SK-N-SH (cell line): Measurements from ENCODE around the gene OGG1. TPM values are rescaled to one million over a fixed set of nuclear protein-coding genes. Genes with fewer than 3 reads are reported as not detected.
"Not testable (repeated sequence)": the region's sequence is repeated elsewhere in the genome, so short reads cannot be mapped to it uniquely, and the experiment has no call there.

ENCODE experiments used
- CTCF ChIA-PET: fragments of 300-600, 350-600 bp; formaldehyde crosslinking; extraction: SDS; loops from one replicate; lab custom pipeline; 2021; lab: Yijun Ruan, JAX
- POLR2A ChIA-PET: fragments of 350-600 bp; sonication (Branson Sonifier 250); formaldehyde crosslinking; extraction: SDS; loops from one replicate; lab custom pipeline; 2020; ENCODE audit warnings: antibody characterized with exemption, inconsistent platforms; lab: Yijun Ruan, JAX
- DNase-seq: peaks from one replicate; pipeline ENCODE4 v3.0.0; 2012
- H2AFZ ChIP-seq: fragments of 200-600 bp; sonication (generic); 2 replicates; pipeline ENCODE4 v1.8.1; 2016; ENCODE audit warnings: antibody characterized with exemption, mild to moderate bottlenecking, low read depth
- H3F3A ChIP-seq: fragments of 200-600 bp; sonication (generic); replicated peaks from 2 replicates; pipeline ENCODE3; 2016; ENCODE audit warnings: antibody characterized with exemption, mild to moderate bottlenecking; ENCODE audit not compliant: insufficient read depth
- H3K27ac ChIP-seq, 2 experiments: fragments of 200-500 bp in 1 of 2; fragments of 200-600 bp in 1 of 2; sonication (Bioruptor generic) in 1 of 2; sonication (generic), shearing (Covaris generic) in 1 of 2; 2 replicates each; pipeline versions ENCODE4 v1.5.1 to v1.6.1; 2014 to 2016; ENCODE audit warnings: low read depth in 2 of 2, inconsistent platforms in 1 of 2, low read length in 1 of 2, mild to moderate bottlenecking in 1 of 2, mixed read lengths in 1 of 2
- H3K27me3 ChIP-seq: fragments of 200-600 bp; sonication (generic), shearing (Covaris generic); 2 replicates; pipeline ENCODE4 v1.6.1; 2016; ENCODE audit warnings: mixed run types; ENCODE audit not compliant: insufficient read depth
- H3K36me3 ChIP-seq, 2 experiments: fragments of 200-500 bp in 1 of 2; fragments of 200-600 bp in 1 of 2; sonication (Bioruptor generic) in 1 of 2; sonication (generic) in 1 of 2; replicated peaks in 1 of 2; 2 replicates each; pipeline versions ENCODE3 to v1.5.1; 2014 to 2016; ENCODE audit warnings: low read length in 1 of 2, mild to moderate bottlenecking in 1 of 2; ENCODE audit not compliant: insufficient read depth in 2 of 2, control insufficient read depth in 1 of 2
- H3K4me1 ChIP-seq, 2 experiments: fragments of 200-500 bp in 1 of 2; fragments of 200-600 bp in 1 of 2; sonication (Bioruptor generic) in 1 of 2; sonication (generic), shearing (Covaris generic) in 1 of 2; 2 replicates each; pipeline versions ENCODE4 v1.5.1 to v1.6.1; 2014 to 2016; ENCODE audit warnings: low read depth in 1 of 2, low read length in 1 of 2, mixed run types in 1 of 2; ENCODE audit not compliant: insufficient read depth in 2 of 2, control insufficient read depth in 1 of 2
- H3K4me2 ChIP-seq: fragments of 200-600 bp; sonication (generic), shearing (Covaris generic); 2 replicates; pipeline ENCODE4 v1.6.1; 2017; ENCODE audit warnings: mixed run types
- H3K4me3 ChIP-seq, 2 experiments: fragments of 200-500 bp in 1 of 2; fragments of 200-600 bp in 1 of 2; sonication (Bioruptor generic) in 1 of 2; sonication (generic), shearing (Covaris generic) in 1 of 2; 2 replicates each; pipeline versions ENCODE4 v1.5.1 to v1.8.1; 2014 to 2016; ENCODE audit warnings: low read depth in 2 of 2, inconsistent platforms in 1 of 2, low read length in 1 of 2, mild to moderate bottlenecking in 1 of 2, mixed read lengths in 1 of 2, moderate library complexity in 1 of 2
- H3K79me2 ChIP-seq: fragments of 200-600 bp; sonication (generic); 2 replicates; pipeline ENCODE4 v1.8.1; 2017; ENCODE audit warnings: mild to moderate bottlenecking; ENCODE audit not compliant: insufficient read depth
- H3K9ac ChIP-seq: fragments of 200-600 bp; sonication (generic); 2 replicates; pipeline ENCODE4 v1.6.1; 2017; ENCODE audit warnings: mixed run types
- H3K9me2 ChIP-seq: fragments of 200-600 bp; sonication (generic); 2 replicates; pipeline ENCODE4 v1.6.1; 2017; ENCODE audit warnings: mixed run types
- H3K9me3 ChIP-seq: fragments of 200-600 bp; sonication (generic); 2 replicates; pipeline ENCODE4 v1.6.1; 2017; ENCODE audit warnings: mixed run types, mild to moderate bottlenecking, moderate library complexity
- H4K20me1 ChIP-seq: fragments of 200-600 bp; sonication (generic); 2 replicates; pipeline ENCODE4 v1.6.1; 2017; ENCODE audit warnings: mild to moderate bottlenecking, mixed run types; ENCODE audit not compliant: insufficient read depth
- CHD2 ChIP-seq: fragments of 150-350 bp; IDR thresholded peaks from 2 replicates; pipeline ENCODE4 v1.6.1; 2018; ENCODE audit warnings: low read length; ENCODE audit not compliant: partially characterized antibody
- EZH2phosphoT487 ChIP-seq: fragments of 200-600 bp; sonication (generic); IDR thresholded peaks from 2 replicates; pipeline ENCODE4 v1.6.1; 2017; ENCODE audit warnings: low read depth, mixed run types, mild to moderate bottlenecking, antibody characterized with exemption, moderate library complexity, borderline replicate concordance
- FOSL2 ChIP-seq: IDR thresholded peaks from 2 replicates; pipeline ENCODE4 v1.4.0; 2012; ENCODE audit warnings: low read depth, mild to moderate bottlenecking, moderate library complexity, borderline replicate concordance
- GATA2 ChIP-seq: sonication (generic); formaldehyde crosslinking; IDR thresholded peaks from 2 replicates; pipeline ENCODE4 v1.5.0; 2020; ENCODE audit warnings: mild to moderate bottlenecking, missing genetic modification reagents
- JUND ChIP-seq: IDR thresholded peaks from 2 replicates; pipeline ENCODE4 v1.4.0; 2012
- MEF2A ChIP-seq: IDR thresholded peaks from 2 replicates; pipeline ENCODE4 v1.4.0; 2012; ENCODE audit warnings: low read depth, borderline replicate concordance
- MXI1 ChIP-seq: IDR thresholded peaks from 2 replicates; pipeline ENCODE4 v1.6.1; 2012; ENCODE audit warnings: mild to moderate bottlenecking, low read depth, low read length, improper control_type of control experiment
- POLR2AphosphoS5 ChIP-seq: IDR thresholded peaks from 2 replicates; pipeline ENCODE4 v1.6.1; 2012; ENCODE audit warnings: low read depth, low read length
- RAD21 ChIP-seq: IDR thresholded peaks from 2 replicates; pipeline ENCODE4 v1.6.1; 2012; ENCODE audit warnings: mild to moderate bottlenecking, low read length
- RFX5 ChIP-seq: IDR thresholded peaks from 2 replicates; pipeline ENCODE4 v1.6.1; 2012; ENCODE audit warnings: mild to moderate bottlenecking, improper control_type of control experiment, low read length
- RXRA ChIP-seq: IDR thresholded peaks from 2 replicates; pipeline ENCODE4 v1.4.0; 2012; ENCODE audit warnings: low read depth, mild to moderate bottlenecking, borderline replicate concordance
- SIN3A ChIP-seq: IDR thresholded peaks from 2 replicates; pipeline ENCODE4 v1.6.1; 2012; ENCODE audit warnings: low read depth, mild to moderate bottlenecking, low read length, moderate library complexity, borderline replicate concordance
- TAF1 ChIP-seq: IDR thresholded peaks from 2 replicates; pipeline ENCODE4 v1.6.1; 2012; ENCODE audit warnings: low read depth, mild to moderate bottlenecking, low read length, moderate library complexity, borderline replicate concordance
- TCF12 ChIP-seq: IDR thresholded peaks from 2 replicates; pipeline ENCODE4 v1.4.0; 2012
- TEAD4 ChIP-seq: IDR thresholded peaks from 2 replicates; pipeline ENCODE4 v1.4.0; 2012; ENCODE audit warnings: mild to moderate bottlenecking, borderline replicate concordance; ENCODE audit not compliant: insufficient read depth
- USF1 ChIP-seq: IDR thresholded peaks from 2 replicates; pipeline ENCODE4 v1.4.0; 2012; ENCODE audit warnings: low read depth, borderline replicate concordance
- USF2 ChIP-seq: fragments of 150-350 bp; IDR thresholded peaks from 2 replicates; pipeline ENCODE4 v1.6.1; 2017; ENCODE audit warnings: antibody characterized with exemption, low read length, low read depth, borderline replicate concordance
- YY1 ChIP-seq: IDR thresholded peaks from 2 replicates; pipeline ENCODE4 v1.4.0; 2012; ENCODE audit warnings: low read depth, mild to moderate bottlenecking
- WGBS: methylation state at CpG from one replicate; pipeline ENCODE4 v1.1.6; 2017; ENCODE audit warnings: low lambda C conversion rate; 5-methylcytosine and 5-hydroxymethylcytosine counted together
- polyA plus RNA-seq, 3 experiments: library from polyadenylated mRNA; depleted of rRNA; stranded (reverse); fragments of >200 nt; gene quantifications; 2 replicates each; pipeline ENCODE4 v1.2.3, GENCODE V29; 2012
- TF ChIP-seq, protein P1 (sequence below): fragments of 150-350 bp; IDR thresholded peaks from 2 replicates; pipeline ENCODE4 v1.6.1; 2016; ENCODE audit warnings: mild to moderate bottlenecking, low read depth, low read length
- TF ChIP-seq, protein P2 (sequence below): IDR thresholded peaks from 2 replicates; pipeline ENCODE4 v1.4.0; 2012; ENCODE audit warnings: low read depth

The OGG1 gene
- polyA plus RNA-seq, 1 of the 3 experiments (the other 2 are of a cell fraction) = 26.8 TPM

GRCh38 chr3:9770276-9770812 lies 20.6 kb downstream of the OGG1 start:
- Histone ChIP-seq H3K27ac (no peak overlapping the region), H3F3A (peaks cover 4% of the 10 kb centered on the region), H3K4me3 (peak overlapping the region; percentile 64 to 95), H3K4me2 (peak overlapping the region; percentile 100), H3K9ac (peak overlapping the region; percentile 82), H3K9me2 (no peaks in the 10 kb centered on the region), H3K79me2 (peaks cover 3% of the 10 kb centered on the region; the same call in 1 of the 2 replicates), H4K20me1 (no peaks in the 10 kb centered on the region), H3K9me3 (no peaks in the 10 kb centered on the region), H3K36me3 (peaks cover 0 to 2% of the 10 kb centered on the region in 2 experiments), H2AFZ (peak overlapping the region; percentile 96; the same call in 1 of the 2 replicates), H3K27me3 (no peaks in the 10 kb centered on the region), H3K4me1 (peaks cover 6 to 14% of the 10 kb centered on the region in 2 experiments; a peak in 1 of 4 replicates)
- ChIA-PET POLR2A (interaction anchor here (0.7 to 3.7 kb wide), 5 partner anchors 8 to 68 kb away, joined by 3 to 20 read pairs (median 4); partner anchors contain the start of genes ARPC4 and OGG1), CTCF (interaction anchor here (1.0 to 1.4 kb wide), 3 partner anchors 15 to 417 kb away, joined by 3 read pairs; no protein-coding TSS in a partner anchor)
- 58% methylated on average over 15 of the region's 15 CpGs for WGBS
- TF ChIP-seq RAD21 (no peak), MEF2A (no peak), POLR2AphosphoS5 (no peak), EZH2phosphoT487 (no peak), USF1 (no peak), JUND (no peak), USF2 (no peak), FOSL2 (no peak), MXI1 (no peak), CHD2 (no peak), RXRA (no peak), GATA2 (CRISPR knock-in tag) (no peak), SIN3A (no peak), TEAD4 (no peak), RFX5 (no peak), YY1 (no peak), TAF1 (no peak), TCF12 (no peak)
- TF ChIP-seq, protein P1, sequence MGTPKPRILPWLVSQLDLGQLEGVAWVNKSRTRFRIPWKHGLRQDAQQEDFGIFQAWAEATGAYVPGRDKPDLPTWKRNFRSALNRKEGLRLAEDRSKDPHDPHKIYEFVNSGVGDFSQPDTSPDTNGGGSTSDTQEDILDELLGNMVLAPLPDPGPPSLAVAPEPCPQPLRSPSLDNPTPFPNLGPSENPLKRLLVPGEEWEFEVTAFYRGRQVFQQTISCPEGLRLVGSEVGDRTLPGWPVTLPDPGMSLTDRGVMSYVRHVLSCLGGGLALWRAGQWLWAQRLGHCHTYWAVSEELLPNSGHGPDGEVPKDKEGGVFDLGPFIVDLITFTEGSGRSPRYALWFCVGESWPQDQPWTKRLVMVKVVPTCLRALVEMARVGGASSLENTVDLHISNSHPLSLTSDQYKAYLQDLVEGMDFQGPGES = no peak
- TF ChIP-seq, protein P2, sequence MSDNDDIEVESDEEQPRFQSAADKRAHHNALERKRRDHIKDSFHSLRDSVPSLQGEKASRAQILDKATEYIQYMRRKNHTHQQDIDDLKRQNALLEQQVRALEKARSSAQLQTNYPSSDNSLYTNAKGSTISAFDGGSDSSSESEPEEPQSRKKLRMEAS = no peak
- DNase-seq = peak; percentile 40

- CTCF ChIA-PET = interaction anchor here (1.1 to 1.4 kb wide), 2 partner anchors 15 to 418 kb away, joined by 3 read pairs; no protein-coding TSS in a partner anchor
- not testable (repeated sequence) for H3K9me2 ChIP-seq, DNase-seq, H3K4me2 ChIP-seq, H3K27me3 ChIP-seq, H3K27ac ChIP-seq, H3K4me3 ChIP-seq, H4K20me1 ChIP-seq, H3K79me2 ChIP-seq, H3K36me3 ChIP-seq, H3K9ac ChIP-seq, H3K9me3 ChIP-seq, H3F3A ChIP-seq, H2AFZ ChIP-seq
- 91% methylated on average over 2 of the region's 2 CpGs for WGBS
- H3K4me1 ChIP-seq = peaks cover 6 to 14% of the 10 kb centered on the region in 2 experiments; a peak in 1 of 4 replicates
- POLR2A ChIA-PET = interaction anchor here (3.7 kb wide), 1 partner anchor 20 kb away, joined by 20 read pairs; the partner anchor contains the start of gene OGG1
Measured at GRCh38 chr3:9771007-9771406, 21.3 kb downstream of the OGG1 start.
